VCaP (cell line): ENCODE results near the gene HIGD1A.

ENCODE experiments used
- H3K27ac ChIP-seq: fragments of 450-650 bp; 2 replicates; pipeline ENCODE4 v1.5.1; 2017
- CTCF ChIP-seq: fragments of 450-650 bp; conservative IDR thresholded peaks from 2 replicates; pipeline ENCODE4 v1.5.1; 2017; ENCODE audit warnings: mild to moderate bottlenecking, moderate library complexity

The HIGD1A gene

GRCh38 chr3:42847731-42848130 lies 43.4 kb upstream of the HIGD1A start:
- no peak for TF ChIP-seq CTCF
- no peak overlapping the region for H3K27ac ChIP-seq

- TF ChIP-seq CTCF, result no peak
Observed at GRCh38 chr3:42846685-42847522, 42.6 kb upstream of the HIGD1A start.

GRCh38 chr3:42844815-42845214 lies 40.5 kb upstream of the HIGD1A start:
- no peak overlapping the region for H3K27ac ChIP-seq
- no peak for TF ChIP-seq CTCF

More at GRCh38 chr3:42846685-42847522, 42.6 kb upstream of the HIGD1A start:
- no peak overlapping the region for H3K27ac ChIP-seq

GRCh38 chr3:42844412-42844713 lies 40.1 kb upstream of the HIGD1A start:
- no peak overlapping the region for H3K27ac ChIP-seq
- no peak for TF ChIP-seq CTCF

GRCh38 chr3:42843713-42844411 lies 39.6 kb upstream of the HIGD1A start:
- TF ChIP-seq CTCF, result no peak

GRCh38 chr3:42841332-42841731 lies 37.0 kb upstream of the HIGD1A start:
- H3K27ac ChIP-seq, result no peak overlapping the region
- TF ChIP-seq CTCF, result no peak

More at GRCh38 chr3:42843713-42844411, 39.6 kb upstream of the HIGD1A start:
- H3K27ac ChIP-seq, result no peak overlapping the region

- TF ChIP-seq CTCF, result peak; percentile 89
- peak overlapping the region; percentile 55; the same call in 1 of the 2 replicates for H3K27ac ChIP-seq
Observed at GRCh38 chr3:42839616-42840015, 35.3 kb upstream of the HIGD1A start.
